NCI-H82 treated with DMSO at 0.1 percent for 48 hours (cell line): Measurements from ENCODE around the gene URAD.

ENCODE experiments used
- DNase-seq: peaks from one replicate; lab custom pipeline; 2025; ENCODE audit not compliant: unreplicated experiment; lab: John Stamatoyannopoulos, UW

The URAD gene

GRCh38 chr13:28001049-28001448 is 12.6 kb upstream of the URAD start:
- no peak for DNase-seq

- DNase-seq, result no peak
These were observed 12.1 kb upstream of the URAD start for GRCh38 chr13:28000567-28000966.

GRCh38 chr13:27997904-27998522 is 9.5 kb upstream of the URAD start:
- DNase-seq, result peak; percentile 20

GRCh38 chr13:27991881-27992280 is 3.4 kb upstream of the URAD start:
- no peak for DNase-seq

GRCh38 chr13:27985600-27985999 is 2.9 kb downstream of the URAD start:
- no peak for DNase-seq

GRCh38 chr13:27982361-27982760 is 6.1 kb downstream of the URAD start:
- no peak for DNase-seq

- DNase-seq, result no peak
These were observed 7.3 kb downstream of the URAD start for GRCh38 chr13:27981006-27981708.

- no peak for DNase-seq
These were observed 8.1 kb downstream of the URAD start for GRCh38 chr13:27980280-27980998.

GRCh38 chr13:27979765-27980279 is 8.7 kb downstream of the URAD start:
- DNase-seq, result no peak

- DNase-seq, result no peak
These were observed 9.4 kb downstream of the URAD start for GRCh38 chr13:27979001-27979643.

- no peak for DNase-seq
These were observed 10.1 kb downstream of the URAD start for GRCh38 chr13:27978301-27978968.

- DNase-seq, result no peak
These were observed 10.8 kb downstream of the URAD start for GRCh38 chr13:27977476-27978300.

- DNase-seq, result no peak
These were observed 12.0 kb downstream of the URAD start for GRCh38 chr13:27976362-27977091.

- no peak for DNase-seq
These were observed 12.7 kb downstream of the URAD start for GRCh38 chr13:27975564-27976361.

- no peak for DNase-seq
These were observed 14.4 kb downstream of the URAD start for GRCh38 chr13:27973961-27974662.

- no peak for DNase-seq
These were observed 15.2 kb downstream of the URAD start for GRCh38 chr13:27973291-27973690.

- DNase-seq, result no peak
These were observed 16.0 kb downstream of the URAD start for GRCh38 chr13:27972478-27972820.
